ENCODE data around the gene OR10H5.
"Not testable (repeated sequence)": the region's sequence is repeated elsewhere in the genome, so short reads cannot be mapped to it uniquely, and the experiment has no call there.

OR10H5 gene, protein sequence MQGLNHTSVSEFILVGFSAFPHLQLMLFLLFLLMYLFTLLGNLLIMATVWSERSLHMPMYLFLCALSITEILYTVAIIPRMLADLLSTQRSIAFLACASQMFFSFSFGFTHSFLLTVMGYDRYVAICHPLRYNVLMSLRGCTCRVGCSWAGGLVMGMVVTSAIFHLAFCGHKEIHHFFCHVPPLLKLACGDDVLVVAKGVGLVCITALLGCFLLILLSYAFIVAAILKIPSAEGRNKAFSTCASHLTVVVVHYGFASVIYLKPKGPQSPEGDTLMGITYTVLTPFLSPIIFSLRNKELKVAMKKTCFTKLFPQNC

DNA sequence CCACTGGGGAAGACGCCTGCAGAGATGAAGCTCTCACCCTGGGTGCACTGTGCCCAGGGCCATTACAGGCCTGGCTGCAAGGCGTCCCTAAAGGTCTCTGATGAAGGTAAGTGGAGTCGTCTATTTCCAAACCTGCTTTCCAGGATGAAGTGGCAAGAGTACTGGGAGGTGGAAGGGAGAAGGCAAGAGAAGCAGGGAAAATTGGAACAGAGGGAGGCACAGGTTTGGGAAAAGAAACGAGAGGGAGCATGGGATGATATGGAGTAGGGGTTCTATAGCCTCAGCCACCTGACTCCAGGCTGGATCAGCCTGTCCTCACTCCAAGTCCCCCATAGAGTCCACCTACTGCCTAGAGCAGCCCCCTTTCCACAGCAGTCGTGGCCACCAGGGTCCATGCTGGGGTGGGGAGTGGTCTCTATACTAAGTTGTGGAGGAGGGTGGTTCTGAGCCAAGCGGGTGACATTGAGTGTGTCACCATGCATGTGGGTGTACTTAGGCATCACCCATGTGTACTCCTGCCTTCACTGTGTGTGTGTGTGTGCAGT lies at the start of gene OR10H5:
TSS of gene OR10H5 (plus strand) at position 51 of the 545 bp plus-strand sequence. CDS start 6,388 bp downstream, outside the sequence.
- DNase-seq = no peak

DNA sequence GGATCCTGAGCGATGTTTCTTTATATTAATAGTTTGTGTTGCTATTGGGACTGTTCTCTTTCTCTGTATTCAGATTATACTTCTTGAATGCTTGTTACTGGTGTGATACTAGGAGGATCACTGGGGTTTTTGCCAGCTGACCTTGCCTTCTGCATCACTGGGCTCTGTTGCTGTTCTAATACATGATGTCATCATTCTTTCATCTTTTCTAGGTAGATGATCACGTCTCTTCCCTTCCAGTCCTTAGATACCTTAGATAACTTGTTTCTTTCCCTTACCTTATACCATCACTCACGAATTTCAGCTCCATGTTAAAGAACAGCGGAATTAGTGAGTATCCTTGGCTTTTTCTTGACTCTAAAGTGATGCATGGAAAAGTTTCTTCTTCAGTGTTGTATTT lies 49.7 kb upstream of the OR10H5 start, which contains the start of gene OR10H3:
TSS of gene OR10H3 (plus strand) at position 264 of the 400 bp plus-strand sequence. CDS start 3,408 bp downstream, outside the sequence.
- no peak for DNase-seq

DNA sequence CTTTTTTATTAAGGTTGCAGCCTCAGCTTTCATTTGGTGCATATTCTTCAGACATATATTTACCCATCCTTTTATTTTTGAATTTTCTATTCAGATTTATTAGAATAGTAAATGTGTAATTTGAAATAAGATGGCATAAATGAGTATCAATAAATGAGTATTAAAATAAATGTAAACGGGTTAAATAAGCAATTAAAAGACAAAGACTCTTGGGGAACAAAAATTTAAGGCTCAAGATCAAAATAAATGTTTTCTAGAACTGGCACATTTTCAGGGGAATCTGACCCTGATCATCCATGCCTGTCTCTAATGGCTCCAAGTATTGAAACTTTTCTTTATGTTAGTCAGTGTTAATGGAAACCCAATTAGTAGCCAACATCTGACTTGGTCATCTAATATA lies 46.7 kb upstream of the OR10H5 start:
- DNase-seq = no peak

DNA sequence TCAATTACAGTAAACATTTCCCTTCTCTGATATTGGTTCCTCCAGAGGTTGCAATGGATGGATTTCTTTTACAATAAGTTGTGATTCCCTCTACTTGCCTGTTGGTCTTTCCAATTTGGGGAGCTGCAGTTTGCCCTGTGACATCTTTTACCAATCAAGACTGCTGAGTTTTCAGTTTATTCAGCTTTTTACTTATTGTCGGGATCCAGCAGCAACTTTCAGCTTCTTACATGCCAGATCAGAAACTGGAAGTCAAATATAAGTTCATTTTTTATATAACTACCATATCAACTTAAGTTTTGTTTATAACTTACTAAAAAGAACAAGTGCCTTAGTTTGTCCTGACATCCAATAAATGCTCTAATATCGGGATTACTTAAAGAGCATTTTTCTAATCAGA lies 39.2 kb upstream of the OR10H5 start:
- DNase-seq = no peak

DNA sequence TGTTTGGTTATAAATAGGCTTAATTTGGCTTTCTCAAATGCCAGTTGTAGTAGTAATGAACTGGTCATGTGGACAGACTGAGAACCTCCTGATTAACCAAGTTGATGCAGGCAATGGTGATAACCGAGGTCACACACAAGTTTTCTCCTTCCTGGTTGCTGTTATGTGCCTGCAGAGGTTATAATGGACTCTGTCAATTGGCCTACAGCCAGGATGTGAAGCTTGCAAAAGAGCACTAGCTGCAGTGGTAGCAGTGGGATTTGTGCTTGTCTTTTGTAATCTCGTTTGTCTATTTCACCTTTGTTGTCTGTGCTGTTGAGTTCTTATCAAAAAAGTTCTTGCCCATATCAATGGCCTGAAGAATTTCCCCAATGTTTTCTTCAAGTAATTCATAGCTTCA lies 29.1 kb upstream of the OR10H5 start:
- no peak for DNase-seq

GRCh38 chr19:15759962-15760565 lies 27.4 kb upstream of the OR10H5 start:
- DNase-seq = no peak

DNA sequence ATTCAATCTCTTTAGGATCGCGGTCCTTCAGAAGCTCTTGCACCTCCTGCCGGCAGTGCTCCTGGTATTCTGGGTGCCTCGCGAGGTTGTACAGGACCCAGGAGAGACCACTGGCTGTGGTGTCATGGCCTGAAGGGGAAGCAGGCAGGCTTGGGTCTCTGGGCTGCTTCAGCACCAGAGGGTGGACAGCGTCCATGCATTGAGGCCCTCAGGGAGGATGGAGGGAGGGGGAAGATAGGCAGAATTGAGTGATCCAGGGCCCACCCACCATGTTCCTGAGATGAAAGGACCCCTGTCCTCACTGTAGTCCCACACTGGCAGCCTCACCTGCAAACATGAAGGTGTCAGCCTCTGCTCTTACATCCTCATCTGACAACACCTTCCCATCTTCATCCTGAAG lies 17.9 kb upstream of the OR10H5 start:
- DNase-seq = no peak

DNA sequence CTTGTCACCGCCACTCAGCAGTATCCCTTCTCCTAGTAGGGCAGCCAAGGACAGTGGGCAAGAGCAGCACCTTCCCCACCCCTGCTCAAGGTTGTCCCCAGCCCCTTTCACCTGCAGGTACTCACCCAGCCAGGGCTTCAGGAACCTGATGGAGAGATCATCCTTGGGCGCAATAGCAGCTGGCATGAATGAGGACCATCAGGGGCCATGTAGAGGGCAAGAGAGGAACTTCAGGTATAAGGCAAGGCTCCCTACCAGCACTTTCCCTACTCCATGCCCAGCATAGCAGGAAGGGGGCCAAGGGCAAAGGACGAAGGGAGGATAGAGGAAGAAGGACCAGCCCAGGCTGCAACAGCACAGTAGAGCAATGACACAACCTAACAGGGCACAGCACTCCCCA lies 13.3 kb upstream of the OR10H5 start:
- not testable (repeated sequence) for DNase-seq

DNA sequence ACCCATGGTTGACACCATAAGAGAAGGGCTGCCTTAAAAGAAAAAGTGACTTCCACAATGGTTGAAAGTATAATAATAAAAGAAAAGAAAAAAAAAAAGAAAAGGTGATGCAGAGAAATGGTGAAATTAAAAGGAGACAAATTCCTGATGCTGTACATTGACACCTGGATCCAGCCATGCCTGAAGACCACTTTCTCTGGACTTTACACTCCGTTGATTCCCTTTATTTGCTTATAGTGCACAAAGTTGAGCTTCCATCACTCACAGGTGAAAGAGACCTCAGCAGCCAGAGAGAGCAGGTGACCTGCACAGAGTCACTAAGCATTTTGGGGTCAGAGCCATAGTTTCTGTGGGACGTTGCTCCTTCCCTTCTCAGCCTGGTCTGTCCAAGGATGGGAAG lies 12.2 kb upstream of the OR10H5 start:
- no peak for DNase-seq

DNA sequence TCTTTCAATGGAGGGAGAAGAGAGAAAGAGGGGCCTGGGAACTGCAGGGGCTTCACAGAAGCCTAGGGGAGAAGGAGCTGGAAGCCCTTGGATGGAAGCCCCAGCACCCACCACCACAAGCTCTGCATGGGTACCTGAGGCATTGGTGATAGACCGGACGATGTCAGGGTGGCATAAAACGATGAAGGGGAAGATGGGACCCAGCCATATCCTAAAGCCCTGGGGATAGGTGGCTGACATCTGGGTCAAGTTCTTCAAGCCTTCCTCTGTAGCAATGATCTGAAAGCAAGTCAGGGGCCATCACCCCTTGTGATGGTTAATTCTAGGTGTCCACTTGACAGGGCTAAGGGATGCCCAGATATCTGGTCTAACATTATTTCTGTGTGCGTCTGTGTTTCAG lies 11.2 kb upstream of the OR10H5 start:
- no peak for DNase-seq

- DNase-seq = no peak
Observed at GRCh38 chr19:15776991-15777970, 10.2 kb upstream of the OR10H5 start.

GRCh38 chr19:15779756-15780476 lies 7.5 kb upstream of the OR10H5 start:
- peak; percentile 82 for DNase-seq

- no peak for DNase-seq
Observed at GRCh38 chr19:15780610-15781418, 6.6 kb upstream of the OR10H5 start.

DNA sequence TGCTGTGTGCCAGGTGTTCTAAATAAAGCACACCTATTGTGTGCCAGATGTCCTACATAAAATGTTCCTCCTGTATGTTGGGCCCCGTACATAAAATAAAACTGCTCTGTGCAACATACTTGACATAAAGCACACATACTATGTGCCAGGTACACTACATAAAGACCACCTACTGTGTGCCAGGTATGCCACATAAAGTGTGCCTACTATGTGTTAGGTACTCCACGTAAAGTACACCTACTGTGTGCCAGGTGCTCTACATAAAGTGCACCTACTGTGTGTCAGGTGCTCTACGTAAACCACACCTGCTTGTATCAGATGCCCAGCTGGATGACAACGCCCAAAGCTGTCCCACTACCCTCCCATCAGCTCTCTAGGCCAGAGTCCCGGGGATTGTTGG lies 5.8 kb upstream of the OR10H5 start:
- DNase-seq = no peak

GRCh38 chr19:15782211-15782610 lies 5.2 kb upstream of the OR10H5 start:
- no peak for DNase-seq

DNA sequence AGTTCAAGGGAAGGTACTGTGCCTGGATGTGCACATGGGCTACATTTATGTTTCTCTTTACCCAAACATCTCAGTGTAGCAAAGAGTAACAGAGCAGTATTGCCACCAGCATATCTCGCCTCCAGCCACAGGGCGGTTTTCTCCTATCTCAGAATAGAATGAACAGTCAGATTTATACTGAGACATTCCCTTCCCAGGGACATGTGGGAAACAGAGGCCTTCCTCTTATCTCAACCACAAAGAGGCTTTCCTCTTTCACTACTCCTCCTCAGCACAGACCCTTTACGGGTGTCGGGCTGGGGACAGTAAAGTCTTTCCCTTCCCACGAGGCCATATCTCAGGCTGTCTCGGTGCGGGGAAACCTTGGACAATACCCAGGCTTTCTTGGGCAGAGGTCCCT lies 4.6 kb upstream of the OR10H5 start:
- DNase-seq = not testable (repeated sequence)

DNA sequence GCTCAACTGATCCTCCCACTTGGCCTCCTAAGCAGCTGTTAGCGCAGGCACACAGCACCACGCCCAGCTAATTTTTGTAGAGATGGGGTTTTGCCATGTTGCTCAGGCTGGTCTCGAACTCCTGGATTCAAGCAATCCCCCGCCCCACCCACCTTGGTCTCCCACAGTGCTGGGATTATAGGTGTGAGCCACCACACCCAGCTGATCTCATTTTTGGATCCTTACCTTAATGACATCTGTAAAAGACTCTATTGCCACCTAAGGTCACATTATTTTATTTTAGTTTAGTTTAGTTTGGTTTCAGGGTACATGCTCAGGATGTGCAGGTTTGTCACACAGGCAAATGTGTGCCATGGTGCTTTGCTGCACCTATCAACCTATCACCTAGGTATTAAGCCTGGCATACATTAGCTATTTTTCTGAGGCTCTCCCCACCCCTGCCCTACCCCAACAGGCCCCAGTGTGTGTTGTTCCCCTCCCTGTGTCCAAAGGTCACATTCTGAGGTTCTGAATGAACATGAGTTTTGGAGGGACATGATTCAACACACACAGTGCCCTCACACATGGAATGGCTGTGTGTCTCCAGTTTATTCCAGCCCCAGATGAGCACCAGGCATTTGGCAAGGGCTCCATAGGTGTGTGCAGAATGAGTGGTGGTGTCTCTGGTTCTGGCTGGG lies 1.3 kb downstream of the OR10H5 start:
- no peak for DNase-seq

GRCh38 chr19:15790096-15790495 lies 2.6 kb downstream of the OR10H5 start:
- no peak for DNase-seq

DNA sequence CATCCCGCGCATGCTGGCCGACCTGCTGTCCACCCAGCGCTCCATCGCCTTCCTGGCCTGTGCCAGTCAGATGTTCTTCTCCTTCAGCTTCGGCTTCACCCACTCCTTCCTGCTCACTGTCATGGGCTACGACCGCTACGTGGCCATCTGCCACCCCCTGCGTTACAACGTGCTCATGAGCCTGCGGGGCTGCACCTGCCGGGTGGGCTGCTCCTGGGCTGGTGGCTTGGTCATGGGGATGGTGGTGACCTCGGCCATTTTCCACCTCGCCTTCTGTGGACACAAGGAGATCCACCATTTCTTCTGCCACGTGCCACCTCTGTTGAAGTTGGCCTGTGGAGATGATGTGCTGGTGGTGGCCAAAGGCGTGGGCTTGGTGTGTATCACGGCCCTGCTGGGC lies 6.8 kb downstream of the OR10H5 start:
- DNase-seq = not testable (repeated sequence)

- DNase-seq = no peak
Observed at GRCh38 chr19:15810335-15810734, 22.9 kb downstream of the OR10H5 start.

DNA sequence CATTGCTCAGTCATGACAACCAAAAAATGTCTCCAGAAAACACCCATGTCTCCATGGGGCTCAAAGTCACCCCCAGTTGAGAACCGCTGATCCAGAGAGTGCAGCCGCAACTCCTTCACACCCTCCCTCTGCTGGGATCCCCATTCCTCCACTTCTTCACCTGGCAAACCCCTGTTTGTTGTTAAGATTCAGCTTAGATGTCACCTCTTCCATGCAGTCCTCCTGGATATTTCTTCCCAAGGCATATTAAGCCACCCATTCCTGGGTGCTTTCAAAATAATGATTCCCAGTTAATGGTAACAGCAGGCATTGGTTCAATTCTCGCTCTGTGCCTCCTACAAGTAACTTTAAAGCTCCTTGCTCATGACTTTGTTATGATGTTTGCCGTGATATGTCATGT lies 24.0 kb downstream of the OR10H5 start:
- no peak for DNase-seq
